ENCODE results near the gene SPACA6.

The SPACA6 gene

DNA sequence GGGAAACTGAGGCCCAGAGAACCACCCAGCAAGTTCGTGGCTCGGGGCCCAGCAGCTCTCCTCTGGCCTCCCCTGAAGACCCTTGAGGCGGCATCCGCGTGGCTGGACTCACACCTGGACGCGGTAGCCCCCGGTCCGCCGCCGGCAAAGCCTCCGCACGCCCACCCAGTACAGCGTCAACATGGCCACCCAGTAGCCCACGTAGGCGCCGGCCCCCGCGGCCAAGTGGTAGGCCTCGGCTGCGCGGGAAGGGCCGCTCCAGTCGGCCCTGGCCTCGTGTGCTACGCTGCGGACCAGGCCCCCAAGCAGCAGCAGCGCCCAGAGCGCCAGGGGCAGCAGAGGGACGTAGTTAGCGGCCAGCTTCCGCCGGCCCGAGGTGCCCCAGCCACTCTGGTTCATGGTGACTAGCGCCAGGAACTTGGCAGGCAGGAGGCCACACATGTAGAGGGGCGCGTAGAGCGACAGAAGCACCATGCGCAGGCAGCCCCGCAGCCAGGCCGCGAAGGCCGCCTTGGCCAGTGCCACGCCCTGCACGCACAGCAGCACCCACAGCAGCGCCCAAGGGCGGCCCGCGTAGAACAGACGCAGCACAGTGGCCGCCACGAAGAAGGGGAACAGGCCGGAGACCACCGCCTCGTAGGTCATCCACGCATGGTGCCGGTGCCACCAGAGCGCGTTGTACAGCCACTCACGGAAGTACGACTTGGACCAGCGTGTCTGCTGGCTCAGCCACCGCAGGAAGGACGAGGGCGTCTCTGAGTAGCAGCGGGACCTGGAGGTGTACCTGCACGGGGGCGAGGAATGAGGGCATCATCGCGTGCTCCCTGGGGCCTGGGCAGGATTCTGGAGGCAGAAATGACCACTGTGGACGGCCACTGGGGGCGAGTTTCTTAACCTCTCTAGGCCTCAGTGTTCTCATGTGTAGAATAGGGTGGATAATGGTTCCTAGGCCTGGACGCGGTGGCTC is 20.5 kb downstream of the SPACA6 start:
- TF ChIP-seq CTCF (IDR thresholded peaks at IDR 0.05; ENCODE audit: low read depth, low read length) = no peak
- no peak for DNase-seq (ENCODE audit: extremely low read depth, low read depth)

DNA sequence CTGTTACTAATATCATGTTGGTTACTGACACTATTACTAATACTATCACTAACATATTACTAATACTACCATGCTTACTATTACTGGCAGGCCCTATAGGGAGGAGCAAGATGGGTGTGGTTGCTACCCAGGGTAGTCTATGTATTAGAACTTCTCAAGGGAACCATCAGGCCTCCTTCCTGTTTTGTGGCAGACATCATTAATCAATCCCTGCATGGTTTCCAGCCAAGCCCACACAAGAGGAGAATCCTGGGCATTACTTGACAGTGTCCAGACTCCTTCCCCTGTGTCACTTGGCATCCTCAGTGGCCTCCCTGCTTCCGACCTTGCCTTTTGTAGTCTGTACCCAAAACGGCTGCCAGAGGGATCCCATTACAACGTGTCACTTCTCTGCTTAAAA is 21.7 kb downstream of the SPACA6 start:
- TF ChIP-seq CTCF (IDR thresholded peaks at IDR 0.05; ENCODE audit: low read depth, low read length) = no peak
- no peak for DNase-seq (ENCODE audit: extremely low read depth, low read depth)

GRCh38 chr19:51715850-51716249 is 22.7 kb downstream of the SPACA6 start:
- no peak for TF ChIP-seq CTCF (IDR thresholded peaks at IDR 0.05; ENCODE audit: low read depth, low read length)
- DNase-seq (ENCODE audit: extremely low read depth, low read depth) = no peak

- no peak for TF ChIP-seq CTCF (IDR thresholded peaks at IDR 0.05; ENCODE audit: low read depth, low read length)
- no peak for DNase-seq (ENCODE audit: extremely low read depth, low read depth)
Observed at GRCh38 chr19:51716925-51717324, 23.8 kb downstream of the SPACA6 start.

DNA sequence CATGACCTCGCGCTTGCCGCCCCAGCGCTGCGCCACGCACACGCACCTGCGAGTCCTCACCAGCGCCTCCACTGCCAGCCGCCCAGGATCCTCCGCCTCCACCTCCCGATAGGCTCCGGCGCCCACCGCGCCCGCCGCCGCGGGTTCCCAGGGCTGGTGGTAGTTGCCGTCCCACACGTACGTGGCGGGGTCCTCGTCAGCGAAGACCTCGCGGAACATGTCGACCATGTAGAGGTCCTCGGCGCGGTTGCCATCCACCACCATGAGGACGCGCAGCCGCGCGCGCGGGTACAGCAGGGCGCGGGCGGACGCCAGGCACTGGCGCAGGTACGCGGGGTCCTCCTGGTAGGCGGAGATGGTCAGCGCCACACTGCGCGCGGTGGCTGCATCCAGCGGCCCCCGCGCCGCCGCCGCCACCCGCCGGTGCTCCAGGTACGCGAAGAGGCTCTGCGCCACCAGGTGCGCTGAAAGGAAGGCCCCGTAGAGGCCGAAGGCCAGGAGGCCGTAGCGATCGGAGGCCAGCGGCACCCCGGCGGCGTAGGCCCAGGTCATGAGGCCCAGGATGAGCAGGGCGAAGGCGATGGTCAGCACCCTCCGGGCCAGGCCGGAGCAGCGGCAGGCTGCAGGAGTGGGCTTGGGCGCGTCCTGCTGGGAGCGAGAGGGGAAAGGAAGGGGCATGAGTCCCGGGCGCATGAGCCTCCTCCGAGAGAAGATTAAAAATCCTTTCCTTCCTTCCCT is 26.3 kb downstream of the SPACA6 start:
- no peak for DNase-seq (ENCODE audit: extremely low read depth, low read depth)
- no peak for TF ChIP-seq CTCF (IDR thresholded peaks at IDR 0.05; ENCODE audit: low read depth, low read length)

- no peak for TF ChIP-seq CTCF (IDR thresholded peaks at IDR 0.05; ENCODE audit: low read depth, low read length)
Observed at GRCh38 chr19:51721905-51722304, 28.8 kb downstream of the SPACA6 start.

GRCh38 chr19:51722492-51722891 is 29.4 kb downstream of the SPACA6 start:
- no peak for TF ChIP-seq CTCF (IDR thresholded peaks at IDR 0.05; ENCODE audit: low read depth, low read length)
- no peak for DNase-seq (ENCODE audit: extremely low read depth, low read depth)

More at GRCh38 chr19:51721905-51722304, 28.8 kb downstream of the SPACA6 start:
- no peak for DNase-seq (ENCODE audit: extremely low read depth, low read depth)

Data from AG09319 (cell line).